Hematopoietic multipotent progenitor cell treated with erythropoietin and hydrocortisone succinate and interleukin-3 and kit ligand, for 6 days (in vitro differentiated cells): ENCODE measurements around the gene PPM1F.

Experiments
- DNase-seq: peaks from one replicate; pipeline ENCODE4 v3.0.0-alpha.2; 2015

PPM1F gene

GRCh38 chr22:21975854-21976345 lies 23.3 kb upstream of the PPM1F start:
- no peak for DNase-seq

- DNase-seq = no peak
Observed at GRCh38 chr22:21975273-21975672, 22.6 kb upstream of the PPM1F start.

- no peak for DNase-seq
Observed at GRCh38 chr22:21974058-21974649, 21.5 kb upstream of the PPM1F start.

- no peak for DNase-seq
Observed at GRCh38 chr22:21972806-21973205, 20.2 kb upstream of the PPM1F start.

- peak; percentile 70 for DNase-seq
Observed at GRCh38 chr22:21972293-21972779, 19.7 kb upstream of the PPM1F start.

- DNase-seq = no peak
Observed at GRCh38 chr22:21971858-21972275, 19.2 kb upstream of the PPM1F start.

GRCh38 chr22:21970800-21971617 lies 18.4 kb upstream of the PPM1F start:
- no peak for DNase-seq

- no peak for DNase-seq
Observed at GRCh38 chr22:21970037-21970799, 17.6 kb upstream of the PPM1F start.

- no peak for DNase-seq
Observed at GRCh38 chr22:21968452-21969129, 15.9 kb upstream of the PPM1F start.

GRCh38 chr22:21967693-21968271 lies 15.1 kb upstream of the PPM1F start:
- no peak for DNase-seq

- no peak for DNase-seq
Observed at GRCh38 chr22:21966643-21967516, 14.2 kb upstream of the PPM1F start.

GRCh38 chr22:21965762-21966288 lies 13.2 kb upstream of the PPM1F start:
- DNase-seq = no peak

GRCh38 chr22:21964918-21965484 lies 12.4 kb upstream of the PPM1F start:
- DNase-seq = no peak

- no peak for DNase-seq
Observed at GRCh38 chr22:21964234-21964633, 11.6 kb upstream of the PPM1F start.

- no peak for DNase-seq
Observed at GRCh38 chr22:21963790-21964211, 11.2 kb upstream of the PPM1F start.

GRCh38 chr22:21963286-21963685 lies 10.6 kb upstream of the PPM1F start:
- DNase-seq = no peak

- DNase-seq = no peak
Observed at GRCh38 chr22:21962655-21962949, 10.0 kb upstream of the PPM1F start.

GRCh38 chr22:21961886-21962654 lies 9.4 kb upstream of the PPM1F start:
- no peak for DNase-seq

- DNase-seq = no peak
Observed at GRCh38 chr22:21961127-21961867, 8.6 kb upstream of the PPM1F start.
